ENCODE results near the gene GADD45A.

The GADD45A gene

DNA sequence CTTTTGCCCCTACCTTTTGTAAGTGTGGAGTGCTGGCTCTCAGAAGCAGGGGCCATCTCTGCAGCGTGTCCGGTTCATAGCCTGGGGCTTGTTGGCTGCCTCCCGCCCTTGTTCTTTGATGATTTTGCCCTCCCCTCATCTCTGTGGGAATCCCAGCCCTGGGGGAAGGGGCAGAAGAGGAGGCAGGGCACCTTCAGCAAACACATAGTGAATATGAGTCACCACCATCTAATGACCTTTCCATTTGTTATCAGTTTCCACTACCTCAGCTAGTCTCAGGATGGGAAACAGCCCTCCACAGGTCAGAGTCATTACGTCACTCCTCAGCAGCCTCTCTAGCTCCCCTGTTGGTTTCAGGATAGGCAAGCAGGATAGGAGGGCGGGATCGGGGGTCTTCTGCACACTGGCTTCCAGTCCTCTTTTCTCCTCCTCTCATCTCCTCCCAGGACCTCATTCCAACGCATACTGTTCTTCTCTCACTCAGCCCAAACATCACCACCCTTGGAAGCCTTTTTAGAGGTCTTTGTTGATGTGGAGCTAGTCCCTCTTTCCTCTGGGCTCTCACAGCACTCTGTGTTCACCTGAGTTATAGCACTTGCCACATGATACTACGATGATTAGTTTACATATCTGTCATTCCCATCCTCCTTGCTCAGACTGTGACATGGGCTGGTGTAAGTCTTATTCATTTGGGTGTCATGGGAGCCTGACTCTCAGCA lies 15.8 kb downstream of the GADD45A start:
- POLR2A ChIA-PET = interaction anchor here (0.6 to 3.7 kb wide), 6 partner anchors 10 to 59 kb away, joined by 3 to 77 read pairs (median 4); partner anchors contain the start of gene GADD45A
- Histone ChIP-seq H3K4me1 (ENCODE audit: control insufficient read depth, insufficient read depth, low read length) (peaks cover 4% of the 10 kb centered on the region; the same call in 1 of the 2 replicates), H3K9me3 (ENCODE audit: control insufficient read depth, insufficient read depth, low read depth, low read length) (no peaks in the 10 kb centered on the region), H3K27ac (ENCODE audit: extremely low read depth, low read depth, low read length) (peak overlapping the region; percentile 36; the same call in 1 of the 2 replicates), H3K36me3 (ENCODE audit: control insufficient read depth in 2 of 2, insufficient read depth in 1 of 2, low read length in 2 of 2) (peaks cover 0 to 17% of the 10 kb centered on the region in 2 experiments; a peak in 1 of 3 replicates), H3K4me3 (ENCODE audit: low read depth, low read length) (no peak overlapping the region)
- CTCF ChIA-PET = interaction anchor here (0.5 to 2.0 kb wide), 16 partner anchors 9 to 625 kb away, joined by 3 to 12 read pairs (median 4); partner anchors contain the start of gene GADD45A
- TF ChIP-seq BCL11B (tag by site-specific recombination; IDR thresholded peaks at IDR 0.05; ENCODE audit: low read depth) = no peak
- TF ChIP-seq ZNF324 (tag by site-specific recombination; IDR thresholded peaks at IDR 0.05) = peak; percentile 91
- peak; percentile 71; the same call in 1 of the 2 replicates for TF ChIP-seq ZNF558 (tag by site-specific recombination; IDR thresholded peaks at IDR 0.05)
- TF ChIP-seq TCF7L2 (IDR thresholded peaks at IDR 0.05; ENCODE audit: borderline replicate concordance, low read depth, low read length) = peak; percentile 97
- no peak for TF ChIP-seq ZNF555 (tag by site-specific recombination; conservative IDR thresholded peaks at IDR 0.05)
- no peak for TF ChIP-seq ZNF354C (tag by site-specific recombination; IDR thresholded peaks at IDR 0.05; ENCODE audit: borderline replicate concordance, low read depth)
- no peak for TF ChIP-seq YY2 (tag by site-specific recombination; IDR thresholded peaks at IDR 0.05)
- TF ChIP-seq YY1 (tag by site-specific recombination; IDR thresholded peaks at IDR 0.05) = no peak
- TF ChIP-seq, protein P1, sequence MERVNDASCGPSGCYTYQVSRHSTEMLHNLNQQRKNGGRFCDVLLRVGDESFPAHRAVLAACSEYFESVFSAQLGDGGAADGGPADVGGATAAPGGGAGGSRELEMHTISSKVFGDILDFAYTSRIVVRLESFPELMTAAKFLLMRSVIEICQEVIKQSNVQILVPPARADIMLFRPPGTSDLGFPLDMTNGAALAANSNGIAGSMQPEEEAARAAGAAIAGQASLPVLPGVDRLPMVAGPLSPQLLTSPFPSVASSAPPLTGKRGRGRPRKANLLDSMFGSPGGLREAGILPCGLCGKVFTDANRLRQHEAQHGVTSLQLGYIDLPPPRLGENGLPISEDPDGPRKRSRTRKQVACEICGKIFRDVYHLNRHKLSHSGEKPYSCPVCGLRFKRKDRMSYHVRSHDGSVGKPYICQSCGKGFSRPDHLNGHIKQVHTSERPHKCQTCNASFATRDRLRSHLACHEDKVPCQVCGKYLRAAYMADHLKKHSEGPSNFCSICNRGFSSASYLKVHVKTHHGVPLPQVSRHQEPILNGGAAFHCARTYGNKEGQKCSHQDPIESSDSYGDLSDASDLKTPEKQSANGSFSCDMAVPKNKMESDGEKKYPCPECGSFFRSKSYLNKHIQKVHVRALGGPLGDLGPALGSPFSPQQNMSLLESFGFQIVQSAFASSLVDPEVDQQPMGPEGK (tag by site-specific recombination; IDR thresholded peaks at IDR 0.05) = peak; percentile 97
- TF ChIP-seq, protein P2, sequence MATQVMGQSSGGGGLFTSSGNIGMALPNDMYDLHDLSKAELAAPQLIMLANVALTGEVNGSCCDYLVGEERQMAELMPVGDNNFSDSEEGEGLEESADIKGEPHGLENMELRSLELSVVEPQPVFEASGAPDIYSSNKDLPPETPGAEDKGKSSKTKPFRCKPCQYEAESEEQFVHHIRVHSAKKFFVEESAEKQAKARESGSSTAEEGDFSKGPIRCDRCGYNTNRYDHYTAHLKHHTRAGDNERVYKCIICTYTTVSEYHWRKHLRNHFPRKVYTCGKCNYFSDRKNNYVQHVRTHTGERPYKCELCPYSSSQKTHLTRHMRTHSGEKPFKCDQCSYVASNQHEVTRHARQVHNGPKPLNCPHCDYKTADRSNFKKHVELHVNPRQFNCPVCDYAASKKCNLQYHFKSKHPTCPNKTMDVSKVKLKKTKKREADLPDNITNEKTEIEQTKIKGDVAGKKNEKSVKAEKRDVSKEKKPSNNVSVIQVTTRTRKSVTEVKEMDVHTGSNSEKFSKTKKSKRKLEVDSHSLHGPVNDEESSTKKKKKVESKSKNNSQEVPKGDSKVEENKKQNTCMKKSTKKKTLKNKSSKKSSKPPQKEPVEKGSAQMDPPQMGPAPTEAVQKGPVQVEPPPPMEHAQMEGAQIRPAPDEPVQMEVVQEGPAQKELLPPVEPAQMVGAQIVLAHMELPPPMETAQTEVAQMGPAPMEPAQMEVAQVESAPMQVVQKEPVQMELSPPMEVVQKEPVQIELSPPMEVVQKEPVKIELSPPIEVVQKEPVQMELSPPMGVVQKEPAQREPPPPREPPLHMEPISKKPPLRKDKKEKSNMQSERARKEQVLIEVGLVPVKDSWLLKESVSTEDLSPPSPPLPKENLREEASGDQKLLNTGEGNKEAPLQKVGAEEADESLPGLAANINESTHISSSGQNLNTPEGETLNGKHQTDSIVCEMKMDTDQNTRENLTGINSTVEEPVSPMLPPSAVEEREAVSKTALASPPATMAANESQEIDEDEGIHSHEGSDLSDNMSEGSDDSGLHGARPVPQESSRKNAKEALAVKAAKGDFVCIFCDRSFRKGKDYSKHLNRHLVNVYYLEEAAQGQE (tag by site-specific recombination; IDR thresholded peaks at IDR 0.05) = peak; percentile 55; the same call in 1 of the 2 replicates
- TF ChIP-seq ZNF248 (tag by site-specific recombination; IDR thresholded peaks at IDR 0.05) = no peak
- no peak for TF ChIP-seq ZNF548 (tag by site-specific recombination; IDR thresholded peaks at IDR 0.05)
- no peak for TF ChIP-seq ZNF292 (tag by site-specific recombination; IDR thresholded peaks at IDR 0.05; ENCODE audit: borderline replicate concordance, low read depth)
- TF ChIP-seq EGR2 (tag by site-specific recombination; IDR thresholded peaks at IDR 0.05; ENCODE audit: low read depth) = peak; percentile 77; the same call in 1 of the 2 replicates
- no peak for TF ChIP-seq HOXA7 (CRISPR knock-in tag; IDR thresholded peaks at IDR 0.05; ENCODE audit: borderline replicate concordance)
- TF ChIP-seq ZNF660 (tag by site-specific recombination; IDR thresholded peaks at IDR 0.05) = peak; percentile 96
- TF ChIP-seq, protein P3, sequence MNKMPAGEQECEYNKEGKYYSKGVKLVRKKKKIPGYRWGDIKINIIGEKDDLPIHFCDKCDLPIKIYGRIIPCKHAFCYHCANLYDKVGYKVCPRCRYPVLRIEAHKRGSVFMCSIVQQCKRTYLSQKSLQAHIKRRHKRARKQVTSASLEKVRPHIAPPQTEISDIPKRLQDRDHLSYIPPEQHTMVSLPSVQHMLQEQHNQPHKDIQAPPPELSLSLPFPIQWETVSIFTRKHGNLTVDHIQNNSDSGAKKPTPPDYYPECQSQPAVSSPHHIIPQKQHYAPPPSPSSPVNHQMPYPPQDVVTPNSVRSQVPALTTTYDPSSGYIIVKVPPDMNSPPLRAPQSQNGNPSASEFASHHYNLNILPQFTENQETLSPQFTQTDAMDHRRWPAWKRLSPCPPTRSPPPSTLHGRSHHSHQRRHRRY (tag by site-specific recombination; IDR thresholded peaks at IDR 0.05) = no peak
- TF ChIP-seq ZBTB7A (tag by site-specific recombination; IDR thresholded peaks at IDR 0.05; ENCODE audit: low read depth) = no peak
- TF ChIP-seq MEIS1 (CRISPR knock-in tag; IDR thresholded peaks at IDR 0.05; ENCODE audit: borderline replicate concordance) = no peak
- TF ChIP-seq GFI1B (tag by site-specific recombination; IDR thresholded peaks at IDR 0.05) = no peak
- TF ChIP-seq, protein P4, sequence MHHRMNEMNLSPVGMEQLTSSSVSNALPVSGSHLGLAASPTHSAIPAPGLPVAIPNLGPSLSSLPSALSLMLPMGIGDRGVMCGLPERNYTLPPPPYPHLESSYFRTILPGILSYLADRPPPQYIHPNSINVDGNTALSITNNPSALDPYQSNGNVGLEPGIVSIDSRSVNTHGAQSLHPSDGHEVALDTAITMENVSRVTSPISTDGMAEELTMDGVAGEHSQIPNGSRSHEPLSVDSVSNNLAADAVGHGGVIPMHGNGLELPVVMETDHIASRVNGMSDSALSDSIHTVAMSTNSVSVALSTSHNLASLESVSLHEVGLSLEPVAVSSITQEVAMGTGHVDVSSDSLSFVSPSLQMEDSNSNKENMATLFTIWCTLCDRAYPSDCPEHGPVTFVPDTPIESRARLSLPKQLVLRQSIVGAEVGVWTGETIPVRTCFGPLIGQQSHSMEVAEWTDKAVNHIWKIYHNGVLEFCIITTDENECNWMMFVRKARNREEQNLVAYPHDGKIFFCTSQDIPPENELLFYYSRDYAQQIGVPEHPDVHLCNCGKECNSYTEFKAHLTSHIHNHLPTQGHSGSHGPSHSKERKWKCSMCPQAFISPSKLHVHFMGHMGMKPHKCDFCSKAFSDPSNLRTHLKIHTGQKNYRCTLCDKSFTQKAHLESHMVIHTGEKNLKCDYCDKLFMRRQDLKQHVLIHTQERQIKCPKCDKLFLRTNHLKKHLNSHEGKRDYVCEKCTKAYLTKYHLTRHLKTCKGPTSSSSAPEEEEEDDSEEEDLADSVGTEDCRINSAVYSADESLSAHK (tag by site-specific recombination; IDR thresholded peaks at IDR 0.05) = peak; percentile 94
- no peak for TF ChIP-seq ZNF37A (tag by site-specific recombination; IDR thresholded peaks at IDR 0.05)
- no peak for TF ChIP-seq ZNF140 (tag by site-specific recombination; IDR thresholded peaks at IDR 0.05)
